Activated naive CD8-positive, alpha-beta T cell (primary cell): ENCODE data around the gene MLLT6.

Experiments
- H3K27ac Mint-ChIP-seq: one replicate; pipeline ENCODE4 v1.8.0; 2021; ENCODE audit warnings: mixed read lengths
- H3K27me3 Mint-ChIP-seq: one replicate; pipeline ENCODE4 v1.8.0; 2021; ENCODE audit warnings: mixed read lengths
- H3K36me3 Mint-ChIP-seq: one replicate; pipeline ENCODE4 v1.8.0; 2021; ENCODE audit warnings: mixed read lengths
- H3K4me1 Mint-ChIP-seq: one replicate; pipeline ENCODE4 v1.8.0; 2021; ENCODE audit warnings: low read depth, mixed read lengths
- H3K4me3 Mint-ChIP-seq: one replicate; pipeline ENCODE4 v1.8.0; 2021; ENCODE audit warnings: mild to moderate bottlenecking, mixed read lengths
- H3K9me3 Mint-ChIP-seq: one replicate; pipeline ENCODE4 v1.8.0; 2021; ENCODE audit warnings: low read depth, mixed read lengths

Gene MLLT6

DNA sequence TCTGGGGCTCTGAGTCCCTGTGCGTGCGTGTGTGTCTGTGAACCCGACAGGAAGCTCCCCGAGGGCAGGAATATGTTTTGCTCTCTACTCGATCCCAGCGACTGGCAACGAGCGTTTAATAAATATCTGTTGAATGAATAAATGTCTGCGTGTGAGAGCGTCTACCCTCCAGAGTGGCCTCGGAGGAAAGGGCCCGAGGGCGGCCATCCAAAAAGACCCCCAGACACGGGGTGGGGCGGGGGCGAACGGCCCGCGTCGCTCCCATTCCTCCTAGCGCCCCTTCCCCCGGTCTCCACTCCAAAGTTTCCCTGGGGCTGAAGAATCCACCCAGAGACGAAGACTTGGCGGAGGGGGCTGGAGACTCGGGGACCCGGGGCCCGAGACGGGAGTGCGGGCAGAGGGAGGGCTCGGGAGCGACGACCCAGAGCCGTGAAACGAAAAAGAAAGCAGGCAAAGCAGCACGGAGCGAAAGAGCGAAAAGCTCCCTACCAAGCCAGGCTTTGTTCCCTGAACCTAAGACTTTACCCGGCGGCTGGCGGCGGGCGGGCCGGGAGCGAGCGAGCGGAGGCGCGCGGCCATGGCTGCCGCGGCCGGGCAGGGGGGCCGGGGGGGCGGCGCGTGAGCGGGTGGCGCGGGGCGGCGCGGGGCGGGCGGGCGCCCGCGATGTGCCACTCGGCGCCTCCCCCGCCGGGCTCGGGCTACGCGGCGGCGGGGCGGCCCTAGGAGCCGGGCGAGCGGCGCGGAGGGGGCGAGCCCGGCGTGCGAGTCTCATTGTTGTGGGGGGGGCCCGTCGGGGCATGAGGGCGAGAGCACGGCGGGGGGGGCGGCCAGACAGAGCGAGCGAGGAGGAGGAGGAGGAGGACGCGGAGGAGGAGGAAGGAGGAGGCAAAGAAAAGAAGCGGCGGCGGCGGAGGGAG lies at the start of gene MLLT6:
Gene MLLT6 (plus strand): TSS at position 668 of the 917 bp plus-strand sequence. CDS start 360 bp downstream, outside the sequence.
- H3K4me3 Mint-ChIP-seq: peak within 1 kb of the TSS; percentile 99
- H3K27me3 Mint-ChIP-seq: no peaks in the 10 kb centered on the region
- H3K27ac Mint-ChIP-seq: peak within 1 kb of the TSS; percentile 100
- peaks cover 41% of the 10 kb centered on the region for H3K4me1 Mint-ChIP-seq
- no peaks in the 10 kb centered on the region for H3K9me3 Mint-ChIP-seq
- H3K36me3 Mint-ChIP-seq: peaks cover 6% of the 10 kb centered on the region

DNA sequence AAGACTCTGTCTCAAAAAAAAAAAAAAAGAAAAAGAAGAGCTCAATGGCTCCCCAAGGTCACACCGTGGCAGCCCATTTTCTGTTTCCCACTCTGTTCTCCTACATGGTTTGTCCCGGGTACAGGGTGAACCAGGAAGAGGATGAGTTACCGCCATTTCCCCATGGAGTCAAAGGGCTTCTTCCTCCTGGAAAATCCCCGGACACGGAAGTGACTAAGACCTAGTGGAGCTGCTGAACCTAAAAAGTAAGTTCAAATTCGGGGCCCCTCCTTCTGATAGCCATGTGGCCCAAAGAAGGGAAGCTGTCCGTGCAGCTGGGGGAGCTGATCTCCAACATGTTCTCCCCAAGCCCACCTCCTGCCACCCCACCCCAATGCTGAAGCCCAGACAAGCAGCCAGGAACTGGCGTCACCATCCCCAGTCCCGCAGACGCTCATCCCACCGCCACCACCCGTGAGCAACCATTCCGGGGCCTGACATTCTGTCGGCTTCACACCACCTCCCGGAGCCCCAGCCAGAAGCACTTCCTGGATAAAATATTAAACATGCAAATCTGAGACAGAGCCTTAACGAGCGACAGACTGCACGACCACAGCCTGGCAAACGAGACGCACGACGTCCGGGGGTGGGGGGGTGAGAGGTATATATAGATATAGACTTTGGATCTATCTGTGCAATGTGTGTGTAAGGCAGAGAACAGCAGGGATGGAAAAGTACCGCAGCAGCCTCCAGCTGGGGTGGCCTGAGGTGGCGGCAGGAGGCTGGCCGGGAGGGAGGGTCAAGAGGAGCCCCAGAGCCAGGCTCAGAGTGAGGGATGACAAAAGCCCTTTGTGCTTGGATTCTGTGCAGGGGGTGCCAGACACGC lies 47.9 kb upstream of the MLLT6 start:
- H3K4me3 Mint-ChIP-seq: no peak overlapping the region
- no peaks in the 10 kb centered on the region for H3K36me3 Mint-ChIP-seq
- H3K27ac Mint-ChIP-seq: no peak overlapping the region
- peaks cover 6% of the 10 kb centered on the region for H3K27me3 Mint-ChIP-seq
- no peaks in the 10 kb centered on the region for H3K9me3 Mint-ChIP-seq
- H3K4me1 Mint-ChIP-seq: peaks cover 27% of the 10 kb centered on the region

DNA sequence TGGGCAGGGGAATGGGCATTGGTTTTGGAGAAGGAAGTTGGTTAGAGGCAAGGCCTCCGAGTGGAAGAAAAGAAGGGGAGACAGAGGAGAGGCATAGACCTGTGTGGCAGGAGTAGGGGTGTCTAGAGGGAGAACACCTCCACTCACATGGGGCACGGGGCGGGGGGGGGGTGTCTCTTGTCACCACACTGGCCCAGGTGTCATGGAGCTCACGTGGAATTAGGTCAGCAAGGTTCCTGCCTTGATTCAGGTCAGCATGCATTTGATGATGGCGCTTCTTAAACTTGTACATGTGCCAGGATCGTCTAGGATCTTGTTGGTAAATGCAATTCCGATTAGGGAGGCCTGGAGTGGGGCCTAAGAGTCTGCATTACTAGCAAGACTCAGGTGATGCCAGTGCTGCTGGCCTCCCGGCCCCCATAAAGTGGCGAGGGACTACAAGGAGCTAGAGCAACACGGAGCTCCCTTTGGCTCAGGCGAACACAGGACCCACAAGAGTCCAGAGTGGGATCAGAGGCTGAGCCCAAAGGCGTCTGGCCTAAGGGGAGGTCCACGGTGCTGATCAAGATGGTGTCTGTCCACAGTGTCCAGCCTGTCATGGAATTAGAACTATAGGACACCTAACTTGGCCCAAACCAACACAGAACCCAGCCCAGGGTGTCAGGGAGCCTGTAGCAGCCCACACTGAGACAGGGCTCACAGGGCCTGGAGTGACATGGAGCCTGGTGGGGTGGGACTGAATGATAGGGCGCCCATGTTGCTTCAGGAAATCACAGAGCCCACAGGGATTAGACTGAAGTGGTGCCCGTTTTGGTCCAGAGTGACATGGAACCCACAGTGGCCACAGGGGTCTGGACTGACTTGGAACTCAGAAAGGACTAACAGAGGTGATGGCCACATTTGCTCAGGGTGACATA lies 47.0 kb upstream of the MLLT6 start:
- no peak overlapping the region for H3K27ac Mint-ChIP-seq
- H3K9me3 Mint-ChIP-seq: no peaks in the 10 kb centered on the region
- H3K4me3 Mint-ChIP-seq: no peak overlapping the region
- H3K4me1 Mint-ChIP-seq: peaks cover 27% of the 10 kb centered on the region
- no peaks in the 10 kb centered on the region for H3K36me3 Mint-ChIP-seq
- peaks cover 6% of the 10 kb centered on the region for H3K27me3 Mint-ChIP-seq

DNA sequence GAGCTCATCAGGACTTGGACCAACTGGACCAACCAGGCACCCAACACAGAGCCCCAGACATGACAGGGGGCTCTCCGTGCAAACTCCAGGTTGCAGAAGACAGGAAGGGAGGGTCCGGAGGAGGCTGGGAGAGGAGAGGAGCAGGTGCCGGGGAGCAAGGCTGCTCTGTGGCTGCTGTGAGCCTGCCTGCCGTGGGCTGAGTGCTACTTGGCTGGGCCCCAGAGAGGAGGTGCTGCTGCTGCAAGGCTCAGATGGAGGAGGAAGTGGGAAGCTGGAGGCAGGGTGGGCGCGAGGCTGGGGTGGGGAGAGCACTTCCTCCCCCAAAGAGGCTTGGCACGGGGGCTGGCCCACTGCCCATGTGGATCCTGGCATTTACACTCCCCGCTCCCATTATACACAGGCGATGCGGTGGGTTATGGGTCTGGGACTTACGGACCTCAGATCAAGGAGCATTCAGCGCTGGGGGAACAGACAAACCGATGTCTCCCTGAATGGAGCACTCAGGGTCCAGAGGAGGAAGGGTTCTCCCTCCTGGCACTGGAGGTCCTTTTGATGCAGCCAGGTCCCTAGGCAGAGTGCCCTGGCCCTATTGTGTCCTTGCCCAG lies 46.2 kb upstream of the MLLT6 start:
- Mint-ChIP-seq H3K4me3 (no peak overlapping the region), H3K27ac (no peak overlapping the region), H3K36me3 (no peaks in the 10 kb centered on the region), H3K4me1 (peaks cover 27% of the 10 kb centered on the region), H3K9me3 (no peaks in the 10 kb centered on the region), H3K27me3 (peaks cover 6% of the 10 kb centered on the region)

DNA sequence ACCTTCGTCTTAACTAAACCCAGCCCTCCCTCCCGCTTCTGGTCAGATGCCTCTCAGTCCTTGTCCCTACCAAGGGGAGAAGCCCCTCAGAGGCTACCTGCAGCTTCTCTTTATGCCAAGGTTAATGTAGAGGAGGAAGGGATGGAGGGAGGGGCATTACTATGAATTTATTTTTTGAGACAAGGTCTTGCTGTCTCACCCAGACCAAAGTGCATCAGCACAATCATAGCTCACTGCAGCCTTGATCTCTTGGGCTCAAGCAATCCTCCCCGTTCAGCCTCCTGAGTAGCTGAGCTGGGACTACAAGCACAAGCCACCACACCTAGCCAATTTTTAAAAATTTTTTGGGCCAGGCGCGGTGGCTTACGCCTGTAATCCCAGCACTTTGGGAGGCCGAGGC lies 45.7 kb upstream of the MLLT6 start:
- peaks cover 22% of the 10 kb centered on the region for H3K4me1 Mint-ChIP-seq
- H3K36me3 Mint-ChIP-seq: no peaks in the 10 kb centered on the region
- H3K4me3 Mint-ChIP-seq: no peak overlapping the region
- H3K27me3 Mint-ChIP-seq: peaks cover 5% of the 10 kb centered on the region
- H3K27ac Mint-ChIP-seq: no peak overlapping the region
- no peaks in the 10 kb centered on the region for H3K9me3 Mint-ChIP-seq

DNA sequence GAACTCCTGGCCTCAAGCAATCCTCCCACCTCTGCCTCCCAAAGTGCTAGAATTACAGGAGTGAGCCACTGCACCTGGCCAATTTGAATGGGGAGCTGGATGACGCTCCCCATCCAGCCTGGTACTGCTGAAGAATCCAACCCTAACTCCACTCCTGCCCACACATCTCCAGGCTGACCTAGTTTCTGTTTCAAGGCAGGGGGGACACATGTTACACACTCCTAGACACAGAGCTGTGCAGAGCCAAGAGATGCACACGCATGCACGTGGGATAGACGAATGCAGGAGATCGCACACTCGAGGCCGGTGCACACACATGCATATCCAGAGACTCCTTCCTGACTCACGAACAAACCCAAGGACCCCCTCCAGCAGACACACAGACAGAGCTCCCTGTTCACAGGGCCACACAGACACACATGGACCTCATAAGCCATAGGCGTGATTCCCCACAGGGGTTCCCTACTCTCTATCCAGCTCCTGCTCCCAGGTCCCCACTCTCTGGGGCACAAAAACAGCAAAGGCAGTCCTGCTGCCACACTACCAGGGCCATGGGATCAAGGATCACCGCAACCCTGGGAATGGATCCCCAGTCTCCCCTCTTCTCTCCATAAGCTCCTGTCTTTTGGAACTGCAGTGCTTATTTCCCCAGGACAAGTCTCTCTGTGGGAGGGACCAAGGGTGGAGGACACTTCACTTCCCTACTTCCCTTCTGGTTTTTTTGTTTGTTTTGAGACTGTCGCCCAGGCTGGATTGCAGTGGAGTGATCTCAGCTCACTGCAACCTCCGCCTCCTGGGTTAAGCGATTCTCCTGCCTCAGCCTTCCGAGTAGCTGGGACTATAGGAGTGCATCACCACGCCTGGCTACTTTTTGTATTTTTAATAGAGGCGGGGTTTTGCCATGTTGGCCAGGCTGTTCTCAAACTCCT lies 44.7 kb upstream of the MLLT6 start:
- peaks cover 5% of the 10 kb centered on the region for H3K27me3 Mint-ChIP-seq
- no peaks in the 10 kb centered on the region for H3K9me3 Mint-ChIP-seq
- no peaks in the 10 kb centered on the region for H3K36me3 Mint-ChIP-seq
- H3K27ac Mint-ChIP-seq: no peak overlapping the region
- H3K4me3 Mint-ChIP-seq: no peak overlapping the region
- H3K4me1 Mint-ChIP-seq: peaks cover 18% of the 10 kb centered on the region

DNA sequence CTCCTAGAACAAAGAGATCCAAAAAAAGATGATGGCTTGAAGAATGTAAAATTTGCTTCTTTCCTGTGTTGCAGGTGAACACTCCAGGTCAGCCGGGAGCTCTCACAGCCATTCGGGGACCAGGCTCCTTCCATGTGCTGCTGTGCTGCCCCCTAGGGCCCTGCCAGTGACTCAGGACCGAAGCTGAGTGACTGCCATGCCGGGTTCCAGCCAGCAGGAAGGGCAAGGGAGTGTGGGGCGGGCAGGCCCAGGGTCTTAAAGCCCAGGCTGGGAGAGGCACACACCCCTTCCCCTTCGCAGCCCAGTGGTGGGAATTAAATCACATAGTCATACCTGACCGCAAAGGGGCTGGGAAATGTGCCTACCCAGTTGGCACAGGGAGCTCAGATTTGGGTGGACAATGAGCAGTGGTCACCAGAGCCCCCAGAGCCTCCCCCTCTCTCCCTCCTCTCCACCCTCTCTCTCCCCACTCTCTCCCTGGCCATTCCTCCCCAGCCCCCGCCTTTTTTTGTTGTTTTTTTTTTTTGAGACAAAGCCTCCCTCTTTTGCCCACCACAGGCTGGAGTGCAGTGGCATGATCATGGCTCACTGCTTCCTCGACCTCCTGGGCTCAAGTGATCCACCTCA lies 41.8 kb upstream of the MLLT6 start:
- no peak overlapping the region for H3K4me3 Mint-ChIP-seq
- no peaks in the 10 kb centered on the region for H3K36me3 Mint-ChIP-seq
- H3K9me3 Mint-ChIP-seq: no peaks in the 10 kb centered on the region
- peaks cover 12% of the 10 kb centered on the region for H3K27me3 Mint-ChIP-seq
- H3K27ac Mint-ChIP-seq: no peak overlapping the region
- peaks cover 8% of the 10 kb centered on the region for H3K4me1 Mint-ChIP-seq

DNA sequence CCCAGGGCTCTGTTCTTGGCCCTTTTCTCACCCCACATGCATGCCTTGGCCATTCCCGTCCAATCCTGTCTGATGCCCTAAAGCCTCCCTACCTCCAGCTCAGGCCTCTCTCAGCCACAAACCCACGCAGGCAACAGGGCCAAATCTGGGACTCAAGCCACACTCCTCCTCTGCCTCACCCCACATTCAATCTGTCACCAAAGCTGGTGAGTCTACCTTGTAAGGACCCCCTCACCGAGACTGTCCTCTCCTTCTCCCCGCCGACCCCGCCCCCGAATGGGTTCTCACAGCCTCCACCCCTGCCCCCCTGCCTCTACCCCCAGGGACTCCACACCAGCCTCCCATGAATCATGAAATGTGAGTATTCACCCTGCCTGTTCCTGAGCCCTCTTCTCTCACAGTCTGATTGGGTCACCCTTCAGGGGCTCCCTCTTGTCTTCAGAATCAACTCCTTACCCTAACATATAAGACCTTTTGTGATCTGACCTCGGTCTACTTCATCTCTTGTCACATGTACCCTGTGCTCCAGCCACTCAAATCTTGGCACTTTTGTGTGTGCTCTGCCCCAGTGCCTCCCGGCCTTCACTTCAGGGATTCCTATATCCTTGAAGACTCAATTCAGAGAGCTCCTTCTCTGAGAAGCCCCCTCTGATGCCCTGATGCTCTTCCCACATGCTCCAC lies 41.0 kb upstream of the MLLT6 start:
- H3K9me3 Mint-ChIP-seq: no peaks in the 10 kb centered on the region
- H3K36me3 Mint-ChIP-seq: no peaks in the 10 kb centered on the region
- H3K27me3 Mint-ChIP-seq: peaks cover 19% of the 10 kb centered on the region
- peaks cover under 1% of the 10 kb centered on the region for H3K4me1 Mint-ChIP-seq
- no peak overlapping the region for H3K4me3 Mint-ChIP-seq
- no peak overlapping the region for H3K27ac Mint-ChIP-seq

DNA sequence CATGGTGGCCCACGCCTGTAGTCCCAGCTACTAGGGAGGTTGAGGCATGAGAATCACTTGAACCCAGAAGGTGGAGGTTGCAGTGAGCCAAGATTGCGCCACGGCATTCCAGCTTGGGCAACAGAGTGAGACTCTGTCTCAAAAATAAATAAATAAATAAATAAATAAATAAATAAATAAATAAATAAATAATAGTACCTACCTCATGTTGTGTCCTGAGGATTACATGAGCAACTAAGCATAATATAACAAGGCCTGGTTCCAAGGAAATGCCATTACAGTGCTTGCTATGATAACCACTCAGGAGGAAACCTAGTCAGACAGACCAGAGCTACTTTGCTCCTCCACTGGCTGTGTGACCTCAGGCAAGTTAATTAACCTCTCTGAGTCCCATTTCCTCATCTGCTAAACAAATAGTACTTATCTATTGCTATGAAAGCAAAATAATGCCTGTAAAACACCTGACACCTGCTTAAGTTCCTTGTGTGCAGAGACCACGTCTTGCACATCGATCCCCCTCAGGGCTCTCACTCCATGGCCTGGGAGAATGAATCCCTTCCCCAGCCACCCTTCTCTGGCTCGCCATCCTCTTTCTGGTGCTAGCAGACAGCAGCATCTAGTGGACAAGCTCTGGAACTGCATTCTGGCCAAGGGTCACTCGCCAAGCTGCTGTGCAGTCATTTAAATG lies 37.8 kb upstream of the MLLT6 start:
- Mint-ChIP-seq H3K27ac (no peak overlapping the region), H3K27me3 (peaks cover 30% of the 10 kb centered on the region), H3K4me1 (peaks cover 14% of the 10 kb centered on the region), H3K4me3 (no peak overlapping the region), H3K9me3 (no peaks in the 10 kb centered on the region), H3K36me3 (no peaks in the 10 kb centered on the region)

DNA sequence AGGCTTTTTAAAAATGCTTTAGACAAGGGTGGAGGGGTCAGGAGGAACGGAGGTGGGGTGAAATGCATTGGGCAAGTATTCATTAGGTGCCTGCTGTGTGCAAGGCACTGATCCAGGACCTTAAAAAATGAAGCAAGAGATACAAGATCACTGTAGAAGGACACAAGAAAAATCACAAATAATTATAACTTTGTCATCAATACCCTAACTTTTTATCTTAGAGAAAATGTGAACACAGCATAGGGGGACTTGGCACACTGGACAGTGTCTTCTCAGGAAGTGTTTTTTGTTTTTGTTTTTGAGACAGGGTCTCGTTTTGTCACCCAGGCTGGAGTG lies 37.3 kb upstream of the MLLT6 start:
- H3K4me1 Mint-ChIP-seq: peaks cover 16% of the 10 kb centered on the region
- H3K27me3 Mint-ChIP-seq: peaks cover 30% of the 10 kb centered on the region
- no peak overlapping the region for H3K4me3 Mint-ChIP-seq
- no peaks in the 10 kb centered on the region for H3K36me3 Mint-ChIP-seq
- no peak overlapping the region for H3K27ac Mint-ChIP-seq
- no peaks in the 10 kb centered on the region for H3K9me3 Mint-ChIP-seq

DNA sequence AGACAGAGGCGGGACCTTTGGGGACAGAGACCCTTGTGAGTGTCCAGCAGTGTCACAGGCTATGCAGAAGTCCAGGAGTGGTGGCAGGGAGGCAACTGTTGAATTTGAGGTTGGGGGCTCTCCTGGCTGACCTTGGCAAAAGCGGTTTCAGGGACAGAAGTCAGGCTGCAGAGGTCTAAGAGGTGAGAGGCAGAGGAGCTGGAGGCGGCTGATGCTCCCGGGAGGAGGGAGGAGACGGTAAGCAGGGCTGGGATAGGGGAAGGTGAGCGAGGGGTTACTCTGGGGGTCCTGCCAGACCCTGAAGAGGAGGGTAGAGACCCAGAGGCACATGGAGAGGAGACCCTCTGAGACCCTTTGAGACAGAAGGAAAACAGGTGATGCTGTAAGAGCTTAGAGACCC lies 35.6 kb upstream of the MLLT6 start:
- no peak overlapping the region for H3K4me3 Mint-ChIP-seq
- no peaks in the 10 kb centered on the region for H3K36me3 Mint-ChIP-seq
- H3K27me3 Mint-ChIP-seq: peaks cover 27% of the 10 kb centered on the region
- H3K27ac Mint-ChIP-seq: no peak overlapping the region
- no peaks in the 10 kb centered on the region for H3K9me3 Mint-ChIP-seq
- H3K4me1 Mint-ChIP-seq: peaks cover 18% of the 10 kb centered on the region

DNA sequence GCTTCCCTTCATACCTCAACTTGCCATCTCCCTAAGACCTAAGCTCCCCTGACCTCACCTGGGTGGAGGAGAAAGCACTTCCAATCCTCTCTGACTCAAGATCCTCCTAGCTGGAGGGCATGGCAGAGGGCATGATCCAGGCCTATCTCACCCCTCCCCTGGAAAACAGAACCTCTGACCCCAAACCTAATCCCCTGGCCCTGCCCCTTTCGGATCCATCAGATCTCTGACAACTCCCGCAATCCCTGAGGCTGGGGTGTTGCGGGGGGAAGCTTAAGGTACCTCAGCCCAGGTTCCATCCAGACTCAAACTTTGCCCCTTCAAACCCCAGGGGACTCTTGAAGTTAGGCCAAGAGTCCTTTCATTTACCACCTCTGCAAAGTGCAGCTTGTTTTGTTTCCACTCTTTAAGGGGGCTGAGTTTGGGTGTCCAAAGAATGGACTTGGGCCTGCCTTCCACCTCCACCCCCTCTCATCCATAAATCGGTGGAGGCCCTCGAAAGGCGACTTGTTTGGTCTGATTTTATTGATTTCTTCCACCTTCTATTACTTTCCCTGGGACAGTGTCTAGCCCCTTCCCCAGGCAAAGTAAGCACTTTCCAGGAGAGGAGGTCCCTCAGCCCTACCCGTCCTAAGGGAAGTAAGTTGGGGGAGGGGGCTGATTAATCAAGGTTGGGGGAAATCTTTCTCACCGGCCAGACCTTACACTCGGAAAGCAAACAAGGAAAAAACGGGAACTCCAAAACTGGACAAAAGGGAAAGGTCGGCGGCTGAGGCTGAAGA lies 32.9 kb upstream of the MLLT6 start:
- peaks cover 27% of the 10 kb centered on the region for H3K27me3 Mint-ChIP-seq
- peak overlapping the region; percentile 84 for H3K4me3 Mint-ChIP-seq

More for the DNA sequence above, 32.9 kb upstream of the MLLT6 start:
- Mint-ChIP-seq H3K4me1 (peaks cover 40% of the 10 kb centered on the region), H3K36me3 (no peaks in the 10 kb centered on the region), H3K27ac (no peak overlapping the region), H3K9me3 (no peaks in the 10 kb centered on the region)
